Measurements from ENCODE around the gene TRAPPC8. TPM values are rescaled to one million over a fixed set of nuclear protein-coding genes. Genes with fewer than 3 reads are reported as not detected.
A peak's percentile ranks its signal among the peaks of the same experiment; 100 is the strongest.

TRAPPC8 gene
- total RNA-seq, 1 donor from 2014 or later = 39.8 TPM

- H3K27ac Mint-ChIP-seq = no peak overlapping the region
- H3K9me3 Mint-ChIP-seq = peaks cover 34% of the 10 kb centered on the region
- H3K4me3 Mint-ChIP-seq = no peak overlapping the region
- no peak for DNase-seq (ENCODE audit: low spot score in 2 of 2, unreplicated experiment in 2 of 2)
- no peaks in the 10 kb centered on the region for H3K36me3 Mint-ChIP-seq
- no peak for TF ChIP-seq CTCF (IDR thresholded peaks at IDR 0.05; ENCODE audit: unreplicated experiment)
- H3K4me1 Mint-ChIP-seq = no peaks in the 10 kb centered on the region
- no peaks in the 10 kb centered on the region for H3K27me3 Mint-ChIP-seq (ENCODE audit: low read depth)
These were observed 37.9 kb upstream of the TRAPPC8 start for GRCh38 chr18:31980863-31981262.

DNA sequence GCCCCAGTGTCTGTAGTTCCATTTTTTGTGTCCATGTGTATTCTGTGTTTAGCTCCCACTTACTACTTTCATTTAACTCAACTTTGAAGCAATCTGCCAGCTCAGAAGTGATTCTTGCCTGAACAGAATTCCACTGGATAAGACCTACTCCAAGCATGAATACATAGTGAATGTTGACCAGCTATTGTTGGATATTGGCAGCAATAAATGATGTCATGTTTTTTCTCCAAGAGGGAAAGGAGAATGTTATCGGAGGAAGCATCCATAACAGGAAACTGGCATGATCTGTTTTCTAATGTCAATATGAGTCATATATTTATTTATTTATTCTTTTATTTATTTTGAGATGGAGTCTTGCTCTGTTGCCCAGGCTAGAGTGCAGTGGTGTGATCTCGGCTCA, 36.8 kb upstream of the TRAPPC8 start:
- no peaks in the 10 kb centered on the region for H3K36me3 Mint-ChIP-seq
- H3K27ac Mint-ChIP-seq = no peak overlapping the region
- no peak for TF ChIP-seq CTCF (IDR thresholded peaks at IDR 0.05; ENCODE audit: unreplicated experiment)
- H3K4me3 Mint-ChIP-seq = no peak overlapping the region
- no peaks in the 10 kb centered on the region for H3K4me1 Mint-ChIP-seq
- H3K27me3 Mint-ChIP-seq (ENCODE audit: low read depth) = no peaks in the 10 kb centered on the region
- no peak for DNase-seq (ENCODE audit: low spot score in 2 of 2, unreplicated experiment in 2 of 2)
- H3K9me3 Mint-ChIP-seq = peaks cover 43% of the 10 kb centered on the region

DNA sequence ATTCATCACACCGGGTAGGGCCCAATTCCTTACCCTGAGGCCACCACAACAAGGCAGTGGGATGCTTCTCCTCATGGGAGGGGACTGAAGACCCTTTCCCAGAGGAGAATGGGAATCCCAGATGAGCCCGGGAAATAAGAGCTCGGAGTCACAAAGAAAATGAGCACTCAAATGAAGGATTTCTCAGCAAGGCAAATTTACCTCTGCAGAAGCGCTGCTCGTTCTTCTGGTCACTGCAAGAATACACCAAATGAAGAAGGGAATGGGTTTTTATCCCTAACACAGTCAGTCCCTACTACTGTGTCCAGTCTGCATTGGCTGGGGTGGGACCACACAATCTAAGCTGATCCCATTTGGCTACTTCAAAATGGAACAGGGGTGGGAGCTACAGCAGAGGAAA, 35.7 kb upstream of the TRAPPC8 start:
- Mint-ChIP-seq H3K9me3 (peaks cover 51% of the 10 kb centered on the region), H3K36me3 (peaks cover 3% of the 10 kb centered on the region), H3K4me1 (no peaks in the 10 kb centered on the region), H3K27me3 (ENCODE audit: low read depth) (no peaks in the 10 kb centered on the region), H3K27ac (no peak overlapping the region), H3K4me3 (no peak overlapping the region)
- no peak for DNase-seq (ENCODE audit: low spot score in 2 of 2, unreplicated experiment in 2 of 2)
- TF ChIP-seq CTCF (IDR thresholded peaks at IDR 0.05; ENCODE audit: unreplicated experiment) = no peak

DNA sequence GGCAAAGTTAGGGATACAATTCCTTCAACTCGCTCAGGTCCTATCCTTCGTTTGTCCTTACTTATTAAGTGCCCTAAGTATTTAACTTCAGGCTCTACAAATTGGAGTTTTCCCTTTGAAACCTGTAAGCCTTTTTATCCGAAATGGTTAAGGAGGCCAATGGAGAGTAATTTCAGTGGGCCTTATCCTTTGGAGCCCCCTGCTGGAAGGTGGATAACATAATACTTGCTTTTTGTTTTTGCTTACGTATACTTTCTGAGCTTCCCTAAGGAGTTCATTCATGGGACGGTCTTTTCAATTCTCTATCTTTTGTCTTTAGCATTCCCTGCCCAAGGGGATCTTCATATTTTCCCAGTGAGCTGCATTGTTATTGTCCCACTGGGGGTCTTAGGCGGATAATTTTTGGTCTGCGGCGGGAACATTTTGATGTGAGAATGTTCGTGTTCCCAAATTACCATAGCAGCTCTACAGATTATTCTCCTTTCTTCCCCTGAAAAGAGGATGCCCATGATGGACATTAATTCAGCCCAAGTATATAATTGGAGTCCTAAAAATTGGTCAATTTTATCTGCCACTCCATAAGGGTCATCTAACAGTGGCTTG, 34.4 kb upstream of the TRAPPC8 start:
- Mint-ChIP-seq H3K27me3 (ENCODE audit: low read depth) (no peaks in the 10 kb centered on the region), H3K4me3 (no peak overlapping the region), H3K36me3 (peaks cover 3% of the 10 kb centered on the region), H3K4me1 (no peaks in the 10 kb centered on the region), H3K27ac (no peak overlapping the region), H3K9me3 (peaks cover 52% of the 10 kb centered on the region)
- DNase-seq (ENCODE audit: low spot score in 2 of 2, unreplicated experiment in 2 of 2) = no peak
- TF ChIP-seq CTCF (IDR thresholded peaks at IDR 0.05; ENCODE audit: unreplicated experiment) = peak; percentile 52

DNA sequence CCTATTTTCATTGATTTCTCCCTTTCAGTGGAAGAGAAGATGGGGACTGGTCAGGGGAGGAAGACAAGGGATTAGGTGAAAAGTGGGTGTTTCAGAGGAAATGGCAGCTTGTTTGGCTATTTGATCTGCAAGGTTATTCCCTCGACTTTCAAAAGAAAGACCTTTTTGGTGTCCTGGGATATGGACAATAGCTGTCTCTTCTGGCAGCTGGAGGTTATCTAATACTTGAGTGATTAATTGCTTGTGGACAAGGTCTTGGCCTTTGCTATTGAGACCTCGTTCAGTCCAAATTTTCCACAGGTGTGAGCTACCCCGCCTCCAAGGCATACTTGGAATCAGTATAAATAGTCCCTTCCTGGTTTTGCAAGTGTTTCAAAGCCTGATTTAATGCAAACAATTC, 33.3 kb upstream of the TRAPPC8 start:
- Mint-ChIP-seq H3K4me3 (no peak overlapping the region), H3K9me3 (peaks cover 55% of the 10 kb centered on the region), H3K27me3 (ENCODE audit: low read depth) (no peaks in the 10 kb centered on the region), H3K36me3 (peaks cover 3% of the 10 kb centered on the region), H3K4me1 (no peaks in the 10 kb centered on the region), H3K27ac (no peak overlapping the region)
- no peak for TF ChIP-seq CTCF (IDR thresholded peaks at IDR 0.05; ENCODE audit: unreplicated experiment)
- no peak for DNase-seq (ENCODE audit: low spot score in 2 of 2, unreplicated experiment in 2 of 2)
